Measurements from ENCODE around the gene ASPG. TPM values are rescaled to one million over a fixed set of nuclear protein-coding genes. Genes with fewer than 3 reads are reported as not detected.

ASPG gene
- total and polyA plus RNA-seq, 2 of the 13 experiments (the other 11 are each of a cell fraction or from before 2014, with no cell fraction given): not detected

GRCh38 chr14:104155513-104155912 is 70.0 kb downstream of the ASPG start (continued):
- no peak for TF ChIP-seq ZNF281 (CRISPR knock-in tag; IDR thresholded peaks at IDR 0.05; ENCODE audit: borderline replicate concordance)
- no peak for TF ChIP-seq HOXA9 (CRISPR knock-in tag; IDR thresholded peaks at IDR 0.05; ENCODE audit: borderline replicate concordance)
- no peak for TF ChIP-seq SKIL (CRISPR knock-in tag; IDR thresholded peaks at IDR 0.05; ENCODE audit: borderline replicate concordance)
- TF ChIP-seq TAF15 (IDR thresholded peaks at IDR 0.05; ENCODE audit: low read depth, low read length, poor library complexity, severe bottlenecking): no peak
- TF ChIP-seq MTA1 (CRISPR knock-in tag; IDR thresholded peaks at IDR 0.05; ENCODE audit: borderline replicate concordance): no peak
- TF ChIP-seq ZNF770 (CRISPR knock-in tag; IDR thresholded peaks at IDR 0.05): no peak

Data from HepG2 (cell line).